Osteoblast (primary cell): Measurements from ENCODE around the gene AP2S1. TPM values are rescaled to one million over a fixed set of nuclear protein-coding genes. Genes with fewer than 3 reads are reported as not detected.
"Not testable (repeated sequence)": the region's sequence is repeated elsewhere in the genome, so short reads cannot be mapped to it uniquely, and the experiment has no call there.

ENCODE experiments used
- DNase-seq: peaks from one replicate; pipeline ENCODE4 v3.0.0; 2011; ENCODE audit warnings: low spot score, mixed read lengths; ENCODE audit not compliant: insufficient read length; ENCODE audit errors: missing footprints
- H2AFZ ChIP-seq: 2 replicates; pipeline ENCODE4 v1.6.0; 2011; ENCODE audit warnings: mild to moderate bottlenecking, low read length
- H3K27ac ChIP-seq: 2 replicates; pipeline ENCODE4 v1.5.1; 2011; ENCODE audit warnings: mild to moderate bottlenecking, low read depth, low read length, moderate library complexity
- H3K27me3 ChIP-seq: 2 replicates; pipeline ENCODE4 v1.6.0; 2012; ENCODE audit warnings: mild to moderate bottlenecking, control low read depth, inconsistent platforms, low read length, moderate library complexity; ENCODE audit not compliant: insufficient read depth
- H3K36me3 ChIP-seq: 2 replicates; pipeline ENCODE4 v1.5.1; 2011; ENCODE audit warnings: mild to moderate bottlenecking, low read length, control low read depth, moderate library complexity; ENCODE audit not compliant: insufficient read depth
- H3K4me1 ChIP-seq: 2 replicates; pipeline ENCODE4 v1.5.1; 2011; ENCODE audit warnings: mild to moderate bottlenecking, low read length, control low read depth, moderate library complexity; ENCODE audit not compliant: insufficient read depth
- H3K4me2 ChIP-seq: 2 replicates; pipeline ENCODE4 v1.6.0; 2011; ENCODE audit warnings: mild to moderate bottlenecking, low read length; ENCODE audit not compliant: insufficient read depth
- H3K4me3 ChIP-seq: fragments of 200-600 bp; sonication (generic); 3 replicates; pipeline ENCODE4 v1.5.1; 2012; ENCODE audit warnings: mild to moderate bottlenecking, low read length, inconsistent platforms; ENCODE audit not compliant: insufficient read depth
- H3K79me2 ChIP-seq: 2 replicates; pipeline ENCODE4 v1.6.0; 2012; ENCODE audit warnings: mild to moderate bottlenecking, low read length, control low read depth, inconsistent platforms; ENCODE audit not compliant: insufficient read depth
- H3K9me3 ChIP-seq: 2 replicates; pipeline ENCODE4 v1.5.1; 2011; ENCODE audit warnings: low read depth, low read length, control low read depth
- H4K20me1 ChIP-seq: 2 replicates; pipeline ENCODE4 v1.6.0; 2012; ENCODE audit warnings: mild to moderate bottlenecking, low read length, control low read depth; ENCODE audit not compliant: insufficient read depth
- total RNA-seq: library from RNA; depleted of rRNA; stranded (reverse); fragments of >200 nt; gene quantifications from 2 replicates; pipeline ENCODE4 v1.2.3, GENCODE V29; 2012
- TF ChIP-seq, protein P1 (sequence below): IDR thresholded peaks from 2 replicates; pipeline ENCODE4 v1.5.1; 2011; ENCODE audit warnings: mild to moderate bottlenecking, low read depth, low read length, moderate library complexity; ENCODE audit errors: extremely low read depth

Gene AP2S1
- total RNA-seq, 1 donor = 136 TPM

GRCh38 chr19:46875657-46876056 is 25.0 kb upstream of the AP2S1 start:
- H3K27me3 ChIP-seq = no peaks in the 10 kb centered on the region
- H3K36me3 ChIP-seq = peaks cover 9% of the 10 kb centered on the region
- H3K4me3 ChIP-seq = no peak overlapping the region
- no peak for DNase-seq
- peak overlapping the region; percentile 11 for H3K27ac ChIP-seq
- TF ChIP-seq, protein P1, sequence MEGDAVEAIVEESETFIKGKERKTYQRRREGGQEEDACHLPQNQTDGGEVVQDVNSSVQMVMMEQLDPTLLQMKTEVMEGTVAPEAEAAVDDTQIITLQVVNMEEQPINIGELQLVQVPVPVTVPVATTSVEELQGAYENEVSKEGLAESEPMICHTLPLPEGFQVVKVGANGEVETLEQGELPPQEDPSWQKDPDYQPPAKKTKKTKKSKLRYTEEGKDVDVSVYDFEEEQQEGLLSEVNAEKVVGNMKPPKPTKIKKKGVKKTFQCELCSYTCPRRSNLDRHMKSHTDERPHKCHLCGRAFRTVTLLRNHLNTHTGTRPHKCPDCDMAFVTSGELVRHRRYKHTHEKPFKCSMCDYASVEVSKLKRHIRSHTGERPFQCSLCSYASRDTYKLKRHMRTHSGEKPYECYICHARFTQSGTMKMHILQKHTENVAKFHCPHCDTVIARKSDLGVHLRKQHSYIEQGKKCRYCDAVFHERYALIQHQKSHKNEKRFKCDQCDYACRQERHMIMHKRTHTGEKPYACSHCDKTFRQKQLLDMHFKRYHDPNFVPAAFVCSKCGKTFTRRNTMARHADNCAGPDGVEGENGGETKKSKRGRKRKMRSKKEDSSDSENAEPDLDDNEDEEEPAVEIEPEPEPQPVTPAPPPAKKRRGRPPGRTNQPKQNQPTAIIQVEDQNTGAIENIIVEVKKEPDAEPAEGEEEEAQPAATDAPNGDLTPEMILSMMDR = no peak
- H3K79me2 ChIP-seq = peaks cover 75% of the 10 kb centered on the region
- H3K9me3 ChIP-seq = no peaks in the 10 kb centered on the region
- H3K4me2 ChIP-seq = no peak overlapping the region
- peaks cover 42% of the 10 kb centered on the region for H3K4me1 ChIP-seq
- no peak overlapping the region for H2AFZ ChIP-seq
- peaks cover 4% of the 10 kb centered on the region for H4K20me1 ChIP-seq

DNA sequence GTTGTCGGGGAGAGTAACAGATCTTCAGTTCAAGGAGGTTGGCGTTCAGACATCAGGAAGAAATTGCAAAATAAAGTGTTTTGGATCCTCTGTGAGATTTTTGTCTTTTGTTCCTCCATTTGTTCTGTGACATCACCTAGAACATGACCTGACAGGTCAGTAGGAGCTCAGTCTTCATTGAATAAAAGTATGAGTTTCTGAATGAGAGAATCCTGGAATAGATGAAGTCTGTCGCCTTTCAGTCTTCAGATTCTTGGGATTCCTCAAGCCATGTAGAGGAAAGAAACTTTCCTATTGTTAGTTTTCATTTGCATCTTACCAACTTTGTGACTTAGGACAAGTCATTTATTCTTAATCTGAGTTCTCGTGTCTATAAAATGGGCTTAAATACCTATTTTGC is 24.6 kb upstream of the AP2S1 start:
- Histone ChIP-seq H3K79me2 (peaks cover 78% of the 10 kb centered on the region), H3K27me3 (no peaks in the 10 kb centered on the region), H3K9me3 (no peaks in the 10 kb centered on the region), H3K4me3 (no peak overlapping the region), H3K27ac (peak overlapping the region; percentile 11), H4K20me1 (peaks cover 4% of the 10 kb centered on the region), H3K4me2 (no peak overlapping the region), H3K4me1 (peaks cover 38% of the 10 kb centered on the region), H2AFZ (no peak overlapping the region), H3K36me3 (peaks cover 9% of the 10 kb centered on the region)
- DNase-seq = no peak
- TF ChIP-seq, protein P1 = no peak

- H3K4me1 ChIP-seq = peaks cover 16% of the 10 kb centered on the region
- H3K79me2 ChIP-seq = peaks cover 94% of the 10 kb centered on the region
- no peak overlapping the region for H2AFZ ChIP-seq
- H3K27me3 ChIP-seq = no peaks in the 10 kb centered on the region
- peaks cover 13% of the 10 kb centered on the region for H4K20me1 ChIP-seq
- H3K4me3 ChIP-seq = no peak overlapping the region
- H3K9me3 ChIP-seq = no peaks in the 10 kb centered on the region
- DNase-seq = no peak
- TF ChIP-seq, protein P1 = no peak
- peaks cover 9% of the 10 kb centered on the region for H3K36me3 ChIP-seq
- no peak overlapping the region for H3K4me2 ChIP-seq
- H3K27ac ChIP-seq = peak overlapping the region; percentile 51
These were observed 22.3 kb upstream of the AP2S1 start for GRCh38 chr19:46872967-46873366.

DNA sequence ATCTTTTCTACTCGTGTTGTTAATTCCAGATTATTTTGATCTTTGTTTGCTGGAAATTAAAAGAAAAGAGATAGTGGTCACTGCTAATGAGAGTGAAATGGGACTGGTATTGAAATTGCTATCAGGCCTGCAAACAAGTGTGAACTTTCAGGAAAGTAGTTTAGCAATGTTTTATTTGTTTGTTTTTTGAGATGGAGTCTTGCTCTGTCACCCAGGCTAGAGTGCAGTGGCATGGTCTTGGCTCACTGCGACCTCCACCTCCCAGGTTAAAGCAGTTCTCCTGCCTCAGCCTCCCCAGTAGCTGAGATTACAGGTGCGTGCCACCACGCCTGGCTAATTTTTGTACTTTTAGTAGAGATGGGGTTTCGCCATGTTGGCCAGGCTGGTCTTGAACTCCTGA is 20.5 kb upstream of the AP2S1 start:
- H2AFZ ChIP-seq, H3K27me3 ChIP-seq, H3K9me3 ChIP-seq, H3K27ac ChIP-seq, H3K36me3 ChIP-seq, H3K4me2 ChIP-seq, H3K4me3 ChIP-seq, DNase-seq: not testable (repeated sequence)
- peaks cover 30% of the 10 kb centered on the region for H3K4me1 ChIP-seq
- H3K79me2 ChIP-seq = peaks cover 96% of the 10 kb centered on the region
- peaks cover 28% of the 10 kb centered on the region for H4K20me1 ChIP-seq
